HG02840 (cell line): ENCODE measurements around the gene FSTL3.
"Not testable (repeated sequence)": the region's sequence is repeated elsewhere in the genome, so short reads cannot be mapped to it uniquely, and the experiment has no call there.

ENCODE experiments used
- ATAC-seq: cut with Tn5 transposase; IDR thresholded peaks from one replicate; pipeline ENCODE4 v1.9.1; 2021; ENCODE audit warnings: mild to moderate bottlenecking, moderate library complexity, moderate number of reproducible peaks; ENCODE audit not compliant: unreplicated experiment, low FRiP score

Gene FSTL3

GRCh38 chr19:676339-677105 is at the start of gene FSTL3:
FSTL3 (plus strand) TSS chr19:676392; CDS start chr19:676424, 32 bp downstream.
- ATAC-seq, result no peak

- ATAC-seq, result not testable (repeated sequence)
Measured at GRCh38 chr19:626566-626965, 49.6 kb upstream of the FSTL3 start.

- no peak for ATAC-seq
Measured at GRCh38 chr19:628168-628567, 48.0 kb upstream of the FSTL3 start.

GRCh38 chr19:629515-629914 is 46.7 kb upstream of the FSTL3 start:
- not testable (repeated sequence) for ATAC-seq

- ATAC-seq, result no peak
Measured at GRCh38 chr19:629961-630714, 46.1 kb upstream of the FSTL3 start.

- ATAC-seq, result peak; percentile 15
Measured at GRCh38 chr19:632579-633067, 43.6 kb upstream of the FSTL3 start.

GRCh38 chr19:633068-633785 is 43.0 kb upstream of the FSTL3 start, which contains the start of gene POLRMT:
POLRMT (minus strand) TSS chr19:633537; CDS start chr19:633512, 25 bp downstream.
- ATAC-seq, result peak; percentile 79

GRCh38 chr19:633786-634639 is 42.2 kb upstream of the FSTL3 start:
- ATAC-seq, result no peak

DNA sequence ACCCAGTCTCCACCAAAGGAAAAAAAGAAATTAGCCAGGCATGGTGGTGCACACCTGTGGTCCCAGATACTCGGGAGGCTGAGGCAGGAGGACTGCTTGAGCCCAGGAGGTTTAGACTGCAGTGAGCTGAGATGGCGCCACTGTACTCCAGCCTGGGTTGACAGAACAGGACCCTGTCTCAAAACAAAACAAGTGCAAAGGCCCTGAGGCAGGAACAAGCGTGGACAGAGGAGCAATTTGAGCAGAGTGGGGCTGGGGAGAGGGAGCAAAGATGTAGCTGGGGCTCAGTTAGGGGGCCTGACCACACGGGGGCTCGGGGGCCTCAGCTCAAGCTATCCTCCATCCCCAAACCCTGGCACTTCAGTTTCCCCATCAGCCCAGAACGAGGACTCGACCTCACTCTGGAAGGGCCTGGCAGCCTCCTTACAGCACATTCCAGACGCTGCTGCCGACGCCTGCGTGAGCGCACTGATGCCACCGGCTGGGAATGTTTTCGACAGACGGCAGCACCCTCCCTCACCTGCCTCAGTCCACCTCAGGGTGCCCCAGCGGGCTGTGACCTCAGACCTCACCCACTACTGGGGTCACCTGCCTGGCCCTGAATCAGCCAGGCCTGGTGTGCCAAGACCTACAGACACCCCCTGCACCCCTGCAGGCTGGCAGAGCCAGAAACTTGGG is 41.1 kb upstream of the FSTL3 start:
- ATAC-seq, result no peak

DNA sequence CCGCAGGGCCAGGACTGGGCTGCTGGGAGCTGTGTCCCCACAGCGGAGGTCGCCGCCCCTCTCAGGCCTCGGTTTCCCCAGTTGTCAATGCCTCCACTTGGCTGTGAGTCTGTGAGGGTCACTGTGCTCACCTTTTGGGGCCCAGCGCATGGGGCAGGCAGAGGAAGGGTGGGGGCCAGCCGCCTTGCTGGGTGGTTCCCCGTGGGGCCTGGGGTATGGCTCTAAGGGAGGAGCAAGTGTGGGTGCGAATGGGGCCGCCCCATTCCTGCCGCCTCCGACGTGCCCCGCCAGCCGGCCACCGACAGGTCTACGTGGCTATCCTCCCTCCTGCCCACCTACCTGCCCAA is 37.3 kb upstream of the FSTL3 start:
- ATAC-seq, result no peak

DNA sequence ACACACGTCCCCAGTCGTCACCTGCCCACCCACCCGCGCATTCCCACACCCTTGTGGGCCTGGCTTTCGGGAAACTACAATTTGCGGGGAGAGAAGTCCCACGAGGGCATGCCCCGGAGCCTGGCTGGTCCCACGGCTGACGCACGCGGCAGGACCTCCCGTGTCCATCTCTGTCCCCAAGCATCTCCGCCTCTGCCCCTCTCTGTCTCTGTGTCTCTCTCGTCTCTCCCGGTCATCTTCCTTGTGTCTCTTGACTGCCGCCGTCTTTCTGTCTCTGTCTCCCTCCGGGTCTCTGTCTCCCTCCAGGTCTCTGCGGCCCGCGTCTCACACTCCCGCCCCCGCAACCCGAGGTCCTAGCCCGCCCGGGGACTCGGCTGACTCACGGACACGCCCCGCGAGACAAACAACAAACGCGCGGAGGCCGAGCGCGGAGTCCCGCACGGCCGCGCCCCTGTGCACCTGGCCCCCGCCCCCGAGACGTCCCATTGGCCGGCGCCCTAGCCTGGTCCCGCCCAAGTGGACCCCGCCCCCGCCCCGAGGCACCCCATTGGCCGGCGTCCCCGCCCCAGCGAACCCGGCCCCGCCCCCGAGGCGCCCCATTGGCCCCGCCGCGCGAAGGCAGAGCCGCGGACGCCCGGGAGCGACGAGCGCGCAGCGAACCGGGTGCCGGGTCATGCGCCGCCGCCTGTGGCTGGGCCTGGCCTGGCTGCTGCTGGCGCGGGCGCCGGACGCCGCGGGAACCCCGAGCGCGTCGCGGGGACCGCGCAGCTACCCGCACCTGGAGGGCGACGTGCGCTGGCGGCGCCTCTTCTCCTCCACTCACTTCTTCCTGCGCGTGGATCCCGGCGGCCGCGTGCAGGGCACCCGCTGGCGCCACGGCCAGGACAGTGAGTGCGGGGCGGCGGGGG is 36.7 kb upstream of the FSTL3 start, which contains the start of gene FGF22:
Gene FGF22, plus strand, starts transcription at position 627 of the 908 bp plus-strand sequence. Its CDS starts 47 bp downstream, at position 674.
- no peak for ATAC-seq

- no peak for ATAC-seq
Measured at GRCh38 chr19:640161-640558, 36.0 kb upstream of the FSTL3 start.

GRCh38 chr19:640606-641189 is 35.5 kb upstream of the FSTL3 start:
- ATAC-seq, result no peak

DNA sequence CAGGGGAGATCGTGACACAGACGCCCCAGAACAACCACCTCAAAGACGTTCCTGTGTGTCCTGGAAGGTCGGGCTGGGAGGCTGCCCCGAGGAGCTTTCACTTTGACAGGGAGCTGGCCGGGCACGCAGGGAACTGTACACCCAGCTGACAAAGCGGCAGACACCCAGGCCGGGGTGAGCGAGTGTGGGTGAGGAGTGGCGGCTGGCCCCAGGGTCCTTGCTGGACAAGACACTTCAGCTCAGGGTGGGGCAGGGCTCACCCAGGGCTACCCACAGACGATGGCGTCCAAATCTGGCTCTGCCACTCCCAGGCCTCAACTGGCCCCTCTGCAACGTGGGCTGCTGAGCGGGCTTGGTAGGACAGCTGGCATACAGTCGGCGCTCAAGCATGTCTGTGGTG is 34.5 kb upstream of the FSTL3 start:
- ATAC-seq, result no peak

DNA sequence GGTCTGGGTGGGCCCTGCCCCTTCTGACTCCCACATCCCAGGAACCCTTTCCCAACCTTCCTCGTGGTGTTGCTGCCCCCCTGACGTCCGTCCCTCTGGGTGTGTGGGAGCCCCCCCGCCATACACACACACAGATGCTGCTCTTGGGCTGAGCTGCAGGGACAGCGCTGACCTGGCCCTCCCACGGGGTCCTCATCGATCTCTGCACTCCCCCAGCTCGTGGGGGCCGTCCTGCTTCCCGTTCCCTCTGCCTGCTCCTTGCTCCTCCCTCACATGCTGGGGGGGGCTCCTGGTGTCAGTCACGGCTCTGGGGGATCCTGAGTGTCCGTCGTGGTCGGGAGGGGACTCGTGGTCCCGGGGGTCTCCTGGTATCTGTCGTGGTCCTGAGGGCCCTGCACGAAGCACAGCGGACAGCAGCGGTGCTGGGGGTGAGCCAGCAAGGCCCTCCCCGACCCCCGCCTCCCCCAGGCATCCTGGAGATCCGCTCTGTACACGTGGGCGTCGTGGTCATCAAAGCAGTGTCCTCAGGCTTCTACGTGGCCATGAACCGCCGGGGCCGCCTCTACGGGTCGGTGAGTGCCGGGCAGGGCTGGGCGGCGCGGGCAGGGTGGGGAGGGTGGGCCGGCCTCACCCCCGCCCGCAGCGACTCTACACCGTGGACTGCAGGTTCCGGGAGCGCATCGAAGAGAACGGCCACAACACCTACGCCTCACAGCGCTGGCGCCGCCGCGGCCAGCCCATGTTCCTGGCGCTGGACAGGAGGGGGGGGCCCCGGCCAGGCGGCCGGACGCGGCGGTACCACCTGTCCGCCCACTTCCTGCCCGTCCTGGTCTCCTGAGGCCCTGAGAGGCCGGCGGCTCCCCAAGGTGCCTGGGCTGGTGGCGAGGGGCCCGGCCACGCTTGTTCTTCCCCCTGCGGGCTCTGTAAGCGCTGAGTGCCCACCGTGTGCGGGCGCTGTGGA is 33.1 kb upstream of the FSTL3 start:
- ATAC-seq, result no peak

DNA sequence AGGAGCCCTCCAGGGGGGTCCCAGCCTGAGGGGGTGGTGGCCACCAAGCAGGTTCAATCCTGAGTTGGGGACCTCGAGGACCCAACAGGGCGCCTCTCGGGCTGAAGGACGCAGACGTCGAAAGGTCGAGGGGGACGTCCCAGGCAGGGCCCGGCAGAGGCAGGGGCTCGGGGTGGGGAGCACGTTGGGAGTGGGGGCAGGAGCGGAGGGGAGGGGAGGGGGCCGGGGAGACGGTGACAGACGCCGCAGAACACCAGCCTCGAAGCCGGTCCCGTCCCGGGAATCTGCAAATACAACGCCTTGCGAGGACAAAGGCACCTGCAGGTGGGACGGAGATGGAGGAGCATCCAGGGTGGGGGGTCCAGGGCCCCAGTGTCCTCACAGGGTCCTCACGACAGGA is 32.5 kb upstream of the FSTL3 start:
- ATAC-seq, result no peak

DNA sequence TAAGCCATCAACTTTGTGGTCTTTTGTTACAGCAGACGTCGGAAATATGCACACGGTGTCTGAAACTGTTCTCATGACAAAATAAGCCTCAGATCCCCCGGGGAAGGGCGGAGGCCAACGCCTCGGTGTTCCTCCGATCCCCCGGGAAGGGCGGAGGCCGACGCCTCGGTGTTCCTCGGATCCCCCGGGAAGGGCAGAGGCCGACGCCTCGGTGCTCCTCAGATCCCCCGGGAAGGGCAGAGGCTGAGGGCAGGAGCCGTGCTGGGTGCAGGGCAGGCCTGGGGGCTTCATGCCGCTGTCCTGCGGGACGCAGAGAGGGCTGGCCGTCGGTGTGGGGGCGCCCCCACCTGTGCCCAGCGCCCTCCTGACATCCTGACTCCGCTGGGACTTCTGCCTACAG is 31.8 kb upstream of the FSTL3 start:
- ATAC-seq, result no peak
